HuH-7 (cell line): ENCODE measurements around the gene MAMDC4.

Source experiments
- DNase-seq: peaks from one replicate; pipeline ENCODE4 v3.0.0; 2011; ENCODE audit warnings: low spot score

Gene MAMDC4

DNA sequence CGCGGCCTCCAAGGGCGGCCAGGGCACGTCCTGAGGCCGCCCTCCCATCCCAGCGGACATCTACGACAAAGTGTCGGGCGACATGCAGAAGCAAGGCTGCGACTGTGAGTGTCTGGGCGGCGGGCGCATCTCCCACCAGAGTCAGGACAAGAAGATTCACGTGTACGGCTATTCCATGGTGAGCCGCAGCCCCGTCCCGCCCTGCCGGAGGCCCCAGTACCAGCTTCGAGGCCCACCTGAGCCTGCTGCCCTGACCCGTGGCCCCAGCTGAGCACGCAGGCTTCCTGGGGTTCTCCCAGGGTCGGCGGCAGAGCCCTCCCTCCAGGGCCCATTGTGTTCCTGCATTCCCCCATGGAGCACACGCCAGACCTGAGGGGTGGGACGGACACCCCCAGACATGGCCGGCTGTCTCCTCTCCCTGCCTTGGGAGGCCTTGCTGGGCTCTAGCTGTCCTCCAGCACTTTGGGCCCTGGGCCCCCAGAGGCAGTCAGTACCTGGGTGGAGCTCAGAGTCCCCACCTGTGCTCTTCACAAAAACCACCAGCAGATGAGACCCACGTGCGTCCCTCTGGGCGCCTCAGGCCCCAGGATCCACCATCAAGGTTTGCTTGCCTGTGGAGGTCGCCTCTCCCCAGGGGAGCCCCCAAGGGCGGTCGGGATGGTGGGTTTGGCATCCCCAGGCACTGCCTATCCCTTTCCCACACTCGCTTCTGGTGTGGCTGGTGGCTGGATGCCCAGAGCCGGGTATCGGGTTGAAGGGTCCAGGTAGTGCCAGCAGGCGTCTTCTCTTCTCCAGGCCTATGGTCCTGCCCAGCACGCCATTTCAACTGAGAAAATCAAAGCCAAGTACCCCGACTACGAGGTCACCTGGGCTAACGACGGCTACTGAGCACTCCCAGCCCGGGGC lies 1.9 kb upstream of the MAMDC4 start:
- DNase-seq = no peak

DNA sequence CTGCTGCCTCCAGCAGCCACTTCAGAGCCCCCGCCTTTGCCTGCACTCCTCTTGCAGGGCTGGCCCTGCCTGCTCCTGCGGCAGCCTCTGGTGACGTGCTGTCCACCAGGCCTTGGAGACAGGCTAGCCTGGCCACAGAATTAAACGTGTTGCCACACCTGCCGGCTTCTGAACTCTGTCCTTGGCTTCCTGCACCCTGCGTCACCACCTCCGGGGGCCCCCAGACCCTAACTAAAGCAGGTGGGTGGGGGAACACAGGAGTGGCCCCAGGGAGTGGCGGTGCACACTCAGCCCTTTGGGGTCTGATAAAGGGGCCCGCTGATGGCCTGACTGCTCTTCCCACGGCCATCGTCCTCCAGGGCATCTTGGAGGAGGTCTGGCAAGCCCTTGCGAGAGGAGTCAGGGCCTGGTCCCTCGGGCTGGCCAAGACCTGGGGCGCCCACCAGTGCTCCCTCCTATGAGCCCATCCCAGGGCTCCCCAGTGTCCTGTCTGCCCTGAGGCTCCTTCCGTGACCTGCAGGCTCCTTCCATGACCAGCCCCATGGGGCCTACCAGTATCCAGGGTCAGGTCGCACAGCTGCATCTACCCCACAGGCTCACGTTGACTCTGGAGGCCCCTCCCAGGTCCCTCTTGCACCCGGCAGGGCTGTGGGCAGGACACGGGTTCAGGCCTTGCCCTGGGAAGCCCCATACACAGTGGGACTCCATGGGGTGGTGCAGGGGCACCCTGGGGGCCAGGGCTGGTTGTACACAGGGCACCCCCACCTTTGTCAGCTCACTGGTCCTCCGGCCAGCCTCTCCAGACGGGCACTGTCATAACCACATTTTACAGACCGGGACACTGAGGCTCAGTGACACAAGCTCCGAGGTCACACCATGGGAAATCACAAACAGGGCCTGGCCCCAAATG lies 1.0 kb upstream of the MAMDC4 start:
- no peak for DNase-seq

DNA sequence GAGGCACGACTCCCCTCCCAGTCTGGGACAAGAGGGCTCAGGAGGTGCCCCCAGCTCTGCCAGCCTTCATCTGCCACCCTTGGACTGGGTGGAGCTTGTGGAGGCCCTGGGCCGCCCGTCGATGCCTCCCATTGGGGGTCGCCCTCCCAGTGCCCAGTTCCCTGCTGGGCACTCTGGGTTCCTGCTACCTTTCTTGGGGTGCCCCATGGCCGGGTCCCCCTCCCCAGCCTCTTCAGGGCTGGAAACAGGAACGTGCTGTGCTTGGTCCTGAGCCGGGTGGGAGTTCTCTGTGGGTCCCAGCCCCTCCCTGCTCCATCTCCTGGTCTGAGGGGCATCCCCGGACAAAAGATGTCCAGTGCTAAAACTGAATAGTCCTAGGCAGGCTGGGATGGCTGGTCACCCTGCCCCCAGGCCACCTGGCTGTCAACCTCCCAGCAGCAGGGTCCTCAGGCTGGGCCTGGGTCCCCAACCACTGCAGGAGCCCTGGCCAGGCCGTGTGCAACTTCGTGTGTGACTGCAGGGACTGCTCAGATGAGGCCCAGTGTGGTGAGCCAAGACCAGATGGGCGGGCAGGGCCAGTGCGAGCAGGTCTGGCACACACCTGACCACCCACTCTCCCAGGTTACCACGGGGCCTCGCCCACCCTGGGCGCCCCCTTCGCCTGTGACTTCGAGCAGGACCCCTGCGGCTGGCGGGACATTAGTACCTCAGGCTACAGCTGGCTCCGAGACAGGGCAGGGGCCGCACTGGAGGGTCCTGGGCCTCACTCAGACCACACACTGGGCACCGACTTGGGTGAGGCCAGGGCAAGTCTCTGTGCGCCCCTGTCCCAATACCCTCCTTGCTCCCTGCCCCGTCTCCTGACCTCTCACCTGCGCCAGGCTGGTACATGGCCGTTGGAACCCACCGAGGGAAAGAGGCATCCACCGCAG lies 784 bp downstream of the MAMDC4 start:
- no peak for DNase-seq

DNA sequence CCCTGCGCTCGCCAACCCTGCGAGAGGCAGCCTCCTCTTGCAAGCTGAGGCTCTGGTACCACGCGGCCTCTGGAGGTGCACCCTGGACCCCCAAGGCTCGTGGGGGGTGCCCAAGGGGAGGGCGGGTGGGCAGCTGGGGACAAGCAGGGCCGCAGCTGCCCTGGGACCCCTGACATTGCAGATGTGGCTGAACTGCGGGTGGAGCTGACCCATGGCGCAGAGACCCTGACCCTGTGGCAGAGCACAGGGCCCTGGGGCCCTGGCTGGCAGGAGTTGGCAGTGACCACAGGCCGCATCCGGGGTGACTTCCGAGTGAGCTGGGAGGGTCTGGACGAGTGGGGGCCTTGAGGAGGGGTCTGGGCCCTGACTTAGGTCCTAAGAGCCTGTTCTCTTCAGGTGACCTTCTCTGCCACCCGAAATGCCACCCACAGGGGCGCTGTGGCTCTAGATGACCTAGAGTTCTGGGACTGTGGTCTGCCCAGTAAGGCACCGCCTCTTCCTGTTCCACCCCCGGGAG lies 1.5 kb downstream of the MAMDC4 start:
- no peak for DNase-seq

DNA sequence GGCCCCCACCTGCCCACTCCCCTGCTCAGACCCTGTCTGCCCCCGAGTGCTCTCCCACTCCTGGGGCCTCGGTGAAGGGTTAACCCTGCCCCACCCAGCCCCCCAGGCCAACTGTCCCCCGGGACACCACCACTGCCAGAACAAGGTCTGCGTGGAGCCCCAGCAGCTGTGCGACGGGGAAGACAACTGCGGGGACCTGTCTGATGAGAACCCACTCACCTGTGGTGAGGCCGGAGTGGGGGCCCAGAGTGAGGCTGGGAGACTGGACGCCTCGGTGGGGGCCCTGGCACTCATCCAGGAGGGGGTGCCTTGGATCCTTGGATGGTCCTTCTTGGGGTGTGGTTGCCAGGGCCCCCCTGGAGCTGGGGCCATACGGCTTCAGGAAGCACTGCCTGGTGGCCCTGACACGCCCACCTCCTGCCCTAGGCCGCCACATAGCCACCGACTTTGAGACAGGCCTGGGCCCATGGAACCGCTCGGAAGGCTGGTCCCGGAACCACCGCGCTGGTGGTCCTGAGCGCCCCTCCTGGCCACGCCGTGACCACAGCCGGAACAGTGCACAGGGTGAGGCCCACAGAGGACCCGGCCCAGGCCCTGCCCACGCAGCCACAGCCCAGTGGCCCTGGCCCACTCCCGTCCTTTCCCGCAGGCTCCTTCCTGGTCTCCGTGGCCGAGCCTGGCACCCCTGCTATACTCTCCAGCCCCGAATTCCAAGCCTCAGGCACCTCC lies 2.1 kb downstream of the MAMDC4 start:
- DNase-seq = no peak

DNA sequence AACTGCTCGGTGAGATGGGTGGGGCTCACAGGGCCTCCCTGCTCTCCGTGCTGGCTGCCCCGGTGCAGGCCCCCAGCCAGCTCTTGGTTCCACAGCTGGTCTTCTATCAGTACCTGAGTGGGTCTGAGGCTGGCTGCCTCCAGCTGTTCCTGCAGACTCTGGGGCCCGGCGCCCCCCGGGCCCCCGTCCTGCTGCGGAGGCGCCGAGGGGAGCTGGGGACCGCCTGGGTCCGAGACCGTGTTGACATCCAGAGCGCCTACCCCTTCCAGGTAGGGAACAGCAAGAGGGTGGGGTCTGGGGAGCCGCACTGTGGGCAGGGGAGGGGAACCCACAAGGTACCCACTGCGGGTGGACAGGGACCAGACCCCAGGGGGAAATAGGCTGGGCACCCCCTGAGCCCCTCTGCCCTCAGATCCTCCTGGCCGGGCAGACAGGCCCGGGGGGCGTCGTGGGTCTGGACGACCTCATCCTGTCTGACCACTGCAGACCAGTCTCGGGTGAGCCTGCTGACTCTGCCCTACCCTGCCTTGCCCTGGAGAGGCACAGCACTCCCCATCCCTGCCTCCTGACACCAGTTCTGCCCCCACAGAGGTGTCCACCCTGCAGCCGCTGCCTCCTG lies 2.8 kb downstream of the MAMDC4 start:
- DNase-seq = no peak

DNA sequence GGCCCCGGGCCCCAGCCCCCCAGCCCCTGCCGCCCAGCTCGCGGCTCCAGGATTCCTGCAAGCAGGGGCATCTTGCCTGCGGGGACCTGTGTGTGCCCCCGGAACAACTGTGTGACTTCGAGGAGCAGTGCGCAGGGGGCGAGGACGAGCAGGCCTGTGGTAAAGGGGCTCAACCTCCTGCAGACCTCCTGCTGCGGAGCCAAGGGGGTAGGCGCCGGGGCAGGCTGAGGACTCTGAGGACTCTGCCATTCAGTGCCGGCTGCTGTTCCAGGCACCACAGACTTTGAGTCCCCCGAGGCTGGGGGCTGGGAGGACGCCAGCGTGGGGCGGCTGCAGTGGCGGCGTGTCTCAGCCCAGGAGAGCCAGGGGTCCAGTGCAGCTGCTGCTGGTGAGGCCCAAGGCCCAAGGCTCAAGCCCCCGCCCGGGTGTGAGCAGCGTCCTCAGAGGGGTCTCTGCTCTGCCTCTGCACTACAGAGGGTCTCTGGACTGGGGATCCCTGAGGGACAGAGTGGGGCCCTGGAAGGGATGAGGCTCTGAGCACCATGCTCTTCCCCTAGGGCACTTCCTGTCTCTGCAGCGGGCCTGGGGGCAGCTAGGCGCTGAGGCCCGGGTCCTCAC lies 3.4 kb downstream of the MAMDC4 start:
- DNase-seq = no peak

DNA sequence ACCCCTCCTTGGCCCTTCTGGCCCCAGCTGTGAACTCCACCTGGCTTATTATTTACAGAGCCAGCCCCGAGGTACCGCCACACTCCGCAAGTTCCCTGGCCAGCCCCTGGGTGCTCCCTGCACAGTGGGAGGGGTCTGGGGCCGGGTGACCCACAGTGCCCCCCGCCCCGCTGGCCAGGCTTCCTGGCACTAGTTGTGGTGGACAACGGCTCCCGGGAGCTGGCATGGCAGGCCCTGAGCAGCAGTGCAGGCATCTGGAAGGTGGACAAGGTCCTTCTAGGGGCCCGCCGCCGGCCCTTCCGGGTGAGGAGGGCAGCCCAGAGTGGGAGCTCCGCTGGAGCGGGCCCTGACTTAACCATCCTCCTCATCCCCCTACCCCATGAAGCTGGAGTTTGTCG lies 3.9 kb downstream of the MAMDC4 start:
- DNase-seq = no peak

DNA sequence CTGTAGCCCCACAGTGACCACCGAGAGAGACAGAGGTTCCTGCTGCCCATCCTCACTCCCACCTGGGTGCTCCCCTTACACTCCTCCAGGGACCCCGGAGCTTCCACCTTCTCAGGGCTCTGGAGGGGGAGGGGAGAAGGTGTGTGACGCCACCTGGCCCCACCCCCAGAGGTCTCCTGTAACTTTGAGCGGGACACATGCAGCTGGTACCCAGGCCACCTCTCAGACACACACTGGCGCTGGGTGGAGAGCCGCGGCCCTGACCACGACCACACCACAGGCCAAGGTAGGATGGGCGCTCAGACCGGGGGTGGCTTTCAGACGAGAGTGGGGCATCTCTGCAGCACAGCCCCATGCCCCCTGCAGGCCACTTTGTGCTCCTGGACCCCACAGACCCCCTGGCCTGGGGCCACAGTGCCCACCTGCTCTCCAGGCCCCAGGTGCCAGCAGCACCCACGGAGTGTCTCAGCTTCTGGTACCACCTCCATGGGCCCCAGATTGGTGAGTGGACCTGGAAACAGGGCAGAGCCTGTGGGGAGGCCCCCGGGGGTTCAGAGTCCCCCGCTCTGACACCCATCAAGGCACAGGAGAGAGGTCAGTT lies 4.5 kb downstream of the MAMDC4 start:
- no peak for DNase-seq

DNA sequence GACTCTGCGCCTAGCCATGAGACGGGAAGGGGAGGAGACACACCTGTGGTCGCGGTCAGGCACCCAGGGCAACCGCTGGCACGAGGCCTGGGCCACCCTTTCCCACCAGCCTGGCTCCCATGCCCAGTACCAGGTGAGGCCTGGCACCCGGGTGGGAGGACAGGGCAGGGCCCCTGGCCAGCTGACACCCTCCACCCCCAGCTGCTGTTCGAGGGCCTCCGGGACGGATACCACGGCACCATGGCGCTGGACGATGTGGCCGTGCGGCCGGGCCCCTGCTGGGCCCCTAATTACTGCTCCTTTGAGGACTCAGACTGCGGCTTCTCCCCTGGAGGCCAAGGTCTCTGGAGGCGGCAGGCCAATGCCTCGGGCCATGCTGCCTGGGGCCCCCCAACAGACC lies 5.0 kb downstream of the MAMDC4 start:
- DNase-seq = no peak

DNA sequence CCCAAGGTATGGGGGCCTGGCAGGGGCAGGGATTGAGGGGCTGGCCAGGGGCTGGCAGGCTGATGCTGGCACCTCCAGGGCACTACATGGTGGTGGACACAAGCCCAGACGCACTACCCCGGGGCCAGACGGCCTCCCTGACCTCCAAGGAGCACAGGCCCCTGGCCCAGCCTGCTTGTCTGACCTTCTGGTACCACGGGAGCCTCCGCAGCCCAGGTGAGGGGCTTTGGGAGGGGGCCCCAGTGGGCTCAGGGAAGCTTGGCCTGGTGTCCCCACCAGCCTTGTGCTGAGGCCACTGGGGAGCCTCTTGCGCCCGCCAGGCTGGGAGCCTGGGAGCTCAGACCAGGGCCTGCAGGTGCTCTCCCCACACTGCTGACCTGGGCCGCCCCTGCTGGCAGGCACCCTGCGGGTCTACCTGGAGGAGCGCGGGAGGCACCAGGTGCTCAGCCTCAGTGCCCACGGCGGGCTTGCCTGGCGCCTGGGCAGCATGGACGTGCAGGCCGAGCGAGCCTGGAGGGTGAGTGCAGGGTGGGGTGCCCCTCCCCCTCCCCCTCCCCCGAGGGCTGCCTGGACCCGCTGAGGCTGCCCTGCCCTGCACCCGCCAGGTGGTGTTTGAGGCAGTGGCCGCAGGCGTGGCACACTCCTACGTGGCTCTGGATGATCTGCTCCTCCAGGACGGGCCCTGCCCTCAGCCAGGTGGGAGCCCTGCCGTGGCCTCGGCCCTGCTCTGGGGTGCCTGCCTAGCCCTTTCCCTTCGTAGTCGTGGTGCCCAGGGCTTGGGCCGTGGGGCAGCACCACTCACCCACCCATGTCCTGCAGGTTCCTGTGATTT lies 5.7 kb downstream of the MAMDC4 start:
- DNase-seq = no peak

DNA sequence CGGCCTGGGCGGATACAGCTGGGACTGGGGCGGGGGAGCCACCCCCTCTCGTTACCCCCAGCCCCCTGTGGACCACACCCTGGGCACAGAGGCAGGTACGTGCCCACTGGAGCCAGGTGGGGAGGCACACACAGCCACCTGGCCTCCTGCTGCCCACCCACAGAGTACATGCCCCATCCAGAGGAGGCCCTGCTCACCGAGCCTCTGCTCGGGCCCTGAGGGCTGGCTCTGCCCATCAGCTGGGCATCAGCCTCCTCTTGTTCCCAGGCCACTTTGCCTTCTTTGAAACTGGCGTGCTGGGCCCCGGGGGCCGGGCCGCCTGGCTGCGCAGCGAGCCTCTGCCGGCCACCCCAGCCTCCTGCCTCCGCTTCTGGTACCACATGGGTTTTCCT lies 6.3 kb downstream of the MAMDC4 start:
- DNase-seq = no peak

DNA sequence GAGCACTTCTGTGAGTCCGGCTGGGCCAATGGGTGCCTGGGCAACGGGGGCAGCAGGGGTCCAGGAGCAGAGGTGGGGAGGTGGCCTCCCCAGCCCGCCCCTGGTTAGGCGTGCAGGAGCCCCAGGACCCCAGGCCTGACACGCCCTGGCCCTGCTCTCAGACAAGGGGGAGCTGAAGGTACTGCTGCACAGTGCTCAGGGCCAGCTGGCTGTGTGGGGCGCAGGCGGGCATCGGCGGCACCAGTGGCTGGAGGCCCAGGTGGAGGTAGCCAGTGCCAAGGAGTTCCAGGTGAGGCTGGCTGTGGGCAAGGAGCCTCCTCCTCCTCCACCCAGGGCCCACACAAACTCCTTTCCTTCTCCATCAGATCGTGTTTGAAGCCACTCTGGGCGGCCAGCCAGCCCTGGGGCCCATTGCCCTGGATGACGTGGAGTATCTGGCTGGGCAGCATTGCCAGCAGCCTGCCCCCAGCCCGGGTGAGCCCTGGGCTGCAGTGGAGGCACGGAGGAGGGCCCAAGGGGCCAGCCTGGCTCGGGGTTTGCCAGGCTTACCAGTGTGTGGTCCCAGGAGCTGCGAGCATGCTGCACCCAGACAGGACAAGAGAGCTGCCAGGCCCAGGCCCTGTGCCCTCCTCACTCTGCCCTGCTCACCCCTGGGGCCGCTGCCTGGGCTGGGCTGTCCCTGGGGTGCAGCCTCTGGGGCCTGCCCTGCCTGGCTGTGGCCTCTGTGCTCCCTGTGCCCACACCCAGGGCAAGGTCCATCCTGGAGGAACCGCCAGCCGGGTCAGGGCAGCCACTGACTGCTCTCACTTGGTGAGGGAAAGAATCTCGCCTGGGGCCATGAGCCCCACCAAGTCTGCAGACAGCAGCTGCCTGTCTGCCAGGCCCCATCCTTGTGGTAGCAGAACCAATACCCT lies 7.0 kb downstream of the MAMDC4 start:
- no peak for DNase-seq

DNA sequence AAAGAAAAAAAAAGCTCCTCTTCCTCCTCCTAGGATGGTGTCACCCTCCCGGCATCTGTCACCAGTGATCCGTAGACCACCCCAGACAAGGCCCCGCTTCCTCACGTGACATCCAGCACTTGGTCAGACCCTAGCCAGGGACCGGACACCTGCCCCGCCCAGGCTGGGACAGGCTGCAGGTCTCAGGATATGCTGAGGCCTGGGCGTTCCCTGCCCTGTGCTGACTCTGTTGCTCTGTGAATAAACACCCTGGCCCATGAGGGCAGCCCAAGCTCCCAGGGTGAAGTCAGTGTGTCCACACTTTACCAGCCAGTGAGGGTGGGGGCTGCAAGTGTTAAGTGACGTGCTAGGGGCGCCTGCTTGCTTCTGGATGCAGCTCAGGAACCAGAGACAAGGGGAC lies 8.4 kb downstream of the MAMDC4 start:
- no peak for DNase-seq

DNA sequence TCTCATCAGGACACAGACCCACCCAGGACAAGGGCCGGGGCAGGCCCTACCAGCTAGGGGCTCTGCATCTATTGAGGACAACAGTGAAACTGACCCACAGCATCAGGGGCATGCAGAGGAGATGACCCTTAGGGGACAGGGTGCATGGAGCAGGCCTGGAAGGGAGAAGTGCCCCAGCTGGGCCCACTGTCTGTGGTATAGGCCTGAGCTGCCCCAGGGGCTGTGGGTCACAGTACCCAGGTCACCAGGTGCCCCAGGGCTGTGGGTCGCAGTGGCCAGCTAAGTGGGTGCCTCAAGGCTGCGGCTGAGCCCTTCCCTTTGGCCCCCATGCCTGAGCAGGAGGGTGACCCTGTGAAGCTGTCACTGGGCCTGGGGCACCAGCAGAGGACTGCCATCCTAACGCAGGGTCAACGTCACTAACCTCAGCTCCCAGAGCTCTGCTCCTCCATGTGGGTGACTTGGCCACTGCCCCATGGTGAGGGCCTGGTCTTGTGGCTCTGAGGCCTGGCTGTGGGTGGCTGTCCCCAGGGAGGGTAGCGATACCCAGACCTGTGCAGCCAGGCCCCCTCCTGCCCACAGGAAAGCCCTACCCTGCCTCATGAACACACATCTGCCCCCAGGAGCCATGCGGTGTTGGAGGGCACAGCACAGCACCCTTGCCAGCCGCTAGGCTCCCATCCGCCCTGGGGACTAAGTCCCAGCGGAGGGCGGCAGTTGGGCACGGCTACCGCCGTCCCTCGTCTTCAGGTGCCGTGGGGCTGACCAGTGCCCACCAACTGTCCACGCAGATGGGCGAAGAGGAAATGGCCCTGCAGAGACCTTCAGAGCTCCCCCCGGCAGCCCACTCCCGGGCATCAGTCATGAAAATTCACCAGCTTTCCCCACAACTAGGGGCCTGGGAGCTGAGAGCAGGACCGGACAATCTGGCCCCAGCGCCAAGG lies 9.1 kb downstream of the MAMDC4 start:
- DNase-seq = no peak

DNA sequence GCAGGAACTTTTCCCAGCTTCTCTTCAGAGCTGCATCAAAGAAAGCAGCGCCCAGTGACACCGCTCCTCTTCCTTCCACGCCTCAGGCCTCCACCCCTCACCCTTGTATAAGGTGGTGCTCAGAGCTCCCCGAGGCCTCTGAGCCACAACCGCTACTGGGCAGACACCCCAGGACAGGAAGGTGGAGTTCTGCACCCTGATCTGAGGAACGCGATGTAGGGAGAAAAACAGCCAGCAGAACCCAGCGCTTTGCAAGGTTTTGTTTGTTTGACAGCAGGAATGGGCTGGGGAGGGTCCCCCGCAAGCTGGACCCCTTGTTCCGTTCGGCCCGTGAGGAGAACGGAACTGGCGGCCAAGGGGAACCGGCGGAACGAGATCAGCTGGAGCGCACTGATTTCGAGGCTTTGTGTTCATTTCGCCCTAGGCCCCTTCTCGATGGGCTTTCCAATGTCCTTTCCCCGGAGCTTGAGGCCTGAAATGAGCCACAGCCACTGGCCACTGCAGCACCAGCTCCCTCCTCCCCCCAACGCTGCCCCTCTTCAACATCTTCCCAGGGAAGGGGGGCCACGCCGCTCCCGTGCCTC lies 9.8 kb downstream of the MAMDC4 start:
- DNase-seq = no peak
